KG1 (cell line): ENCODE results near the gene KTN1.

Experiments
- DNase-seq: peaks from one replicate; lab custom pipeline; 2025; lab: John Stamatoyannopoulos, UW

KTN1 gene

DNA sequence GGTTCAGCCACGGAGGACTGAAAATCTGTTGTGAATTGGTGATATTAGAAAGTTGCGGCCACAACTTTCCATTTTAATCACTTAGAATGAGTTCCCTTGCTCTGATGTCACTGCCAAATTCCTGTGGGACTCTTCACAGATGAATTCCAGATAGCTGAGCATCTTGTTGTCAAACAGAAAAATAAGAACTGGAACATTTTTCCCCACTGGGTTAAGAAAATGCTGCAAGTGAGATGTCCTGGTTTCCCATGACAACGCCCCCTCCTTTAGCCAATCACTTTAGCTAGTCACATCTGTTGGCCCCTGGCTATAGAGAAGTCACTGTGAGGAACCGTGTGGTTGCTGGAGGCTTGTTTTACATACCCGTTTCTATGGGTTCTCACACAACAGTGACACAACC lies 135.9 kb downstream of the KTN1 start:
- no peak for DNase-seq

DNA sequence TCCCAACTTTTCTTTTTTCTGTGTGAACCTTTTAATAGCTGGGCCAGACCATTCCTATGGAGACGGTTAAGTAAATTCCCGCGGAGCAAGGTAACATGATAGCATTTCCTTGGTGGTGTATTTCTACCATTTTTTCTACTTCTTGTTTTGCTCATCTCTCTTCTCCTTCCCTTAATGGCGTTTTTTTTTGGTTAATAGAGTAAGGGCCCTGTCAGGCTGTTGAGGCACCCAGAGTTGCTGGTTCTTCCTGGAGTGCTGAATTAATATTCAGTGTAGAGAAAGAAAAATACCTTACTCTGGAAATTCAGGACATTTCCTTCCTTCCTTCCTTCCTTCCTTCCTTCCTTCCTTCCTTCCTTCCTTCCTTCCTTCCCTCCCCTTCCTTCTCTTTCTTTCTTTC lies 137.6 kb downstream of the KTN1 start:
- DNase-seq, result no peak

DNA sequence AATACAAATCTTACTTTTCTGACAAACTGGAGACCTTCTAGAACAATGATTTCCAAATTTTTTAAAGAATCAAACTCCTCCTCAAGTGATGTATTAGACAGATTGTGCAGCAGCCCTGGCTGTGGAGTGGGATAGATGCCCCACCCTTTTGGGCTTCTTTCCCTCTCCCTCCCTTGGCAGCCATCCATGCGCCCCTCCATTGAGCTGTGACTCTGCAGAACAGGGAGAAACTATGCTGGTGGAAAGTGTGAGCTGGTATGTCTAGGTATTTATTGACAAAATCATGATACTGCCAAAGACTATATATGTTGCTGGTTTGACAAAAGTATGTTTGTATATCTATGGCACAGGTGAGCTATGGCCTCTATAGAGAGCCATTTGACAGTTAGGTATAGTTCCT lies 138.5 kb downstream of the KTN1 start:
- DNase-seq, result no peak

- no peak for DNase-seq
Observed at GRCh38 chr14:55720796-55721195, 140.8 kb downstream of the KTN1 start.

GRCh38 chr14:55721353-55721752 lies 141.3 kb downstream of the KTN1 start:
- no peak for DNase-seq

GRCh38 chr14:55722054-55722453 lies 142.0 kb downstream of the KTN1 start:
- no peak for DNase-seq

- DNase-seq, result no peak
Observed at GRCh38 chr14:55724736-55725135, 144.7 kb downstream of the KTN1 start.

DNA sequence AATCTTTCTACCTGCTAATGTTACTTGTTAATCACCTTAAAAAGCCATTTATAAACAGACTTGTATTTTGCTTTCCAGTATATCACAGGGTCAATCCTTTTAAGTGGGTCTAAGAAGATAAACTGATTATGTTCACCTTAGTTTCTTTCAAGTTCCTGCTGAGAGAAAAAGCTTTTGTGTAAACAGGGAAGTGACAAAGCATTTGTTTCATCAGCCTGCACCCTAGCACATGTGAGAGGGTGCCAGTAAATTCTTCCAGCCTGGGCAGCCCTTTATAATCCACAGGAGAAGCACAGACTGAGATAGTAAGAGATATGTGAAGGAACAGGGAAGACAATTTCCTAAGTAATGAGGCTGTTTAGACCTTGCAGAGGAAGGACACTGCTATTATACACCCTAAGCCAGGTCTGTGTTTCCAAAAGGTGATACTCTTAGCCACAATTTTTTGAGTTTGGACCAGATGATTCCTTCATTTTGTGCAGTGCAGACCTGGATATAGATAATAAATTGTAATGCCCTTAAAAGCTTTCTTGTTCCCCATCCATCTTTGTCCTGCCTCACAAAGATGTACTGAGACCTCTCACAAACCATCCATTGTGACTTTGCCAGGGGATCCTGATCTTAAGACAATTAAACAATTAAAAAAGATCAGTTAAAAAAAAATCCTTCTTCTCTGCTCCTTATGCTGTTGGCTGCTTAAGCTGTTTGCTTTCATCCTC lies 150.7 kb downstream of the KTN1 start:
- DNase-seq, result no peak

DNA sequence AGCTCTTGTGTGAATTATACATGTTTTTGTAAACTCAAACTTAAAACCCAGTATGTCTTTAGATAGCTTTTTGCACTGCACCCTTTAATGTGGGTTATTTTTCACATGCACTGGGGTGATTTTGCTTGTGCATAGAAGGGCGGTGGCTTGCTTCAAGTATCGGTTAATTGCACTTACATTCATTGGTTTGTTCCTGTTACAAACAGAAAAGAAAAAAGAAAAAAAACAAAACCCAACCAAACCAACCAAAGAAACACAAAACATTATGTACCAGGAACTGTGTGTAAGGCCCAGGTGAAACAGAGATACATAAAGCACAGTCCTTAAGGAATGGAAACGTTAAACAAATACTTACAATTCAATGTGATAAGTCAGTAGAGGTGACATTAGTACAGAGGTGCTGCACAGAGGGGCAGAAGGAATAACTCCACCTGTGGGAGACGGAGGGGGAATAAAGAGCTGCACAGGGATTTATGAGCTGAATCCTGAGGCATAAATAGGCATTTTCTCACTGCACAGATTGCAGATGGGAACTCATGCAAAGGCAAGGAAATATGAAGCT lies 151.4 kb downstream of the KTN1 start:
- DNase-seq, result no peak

DNA sequence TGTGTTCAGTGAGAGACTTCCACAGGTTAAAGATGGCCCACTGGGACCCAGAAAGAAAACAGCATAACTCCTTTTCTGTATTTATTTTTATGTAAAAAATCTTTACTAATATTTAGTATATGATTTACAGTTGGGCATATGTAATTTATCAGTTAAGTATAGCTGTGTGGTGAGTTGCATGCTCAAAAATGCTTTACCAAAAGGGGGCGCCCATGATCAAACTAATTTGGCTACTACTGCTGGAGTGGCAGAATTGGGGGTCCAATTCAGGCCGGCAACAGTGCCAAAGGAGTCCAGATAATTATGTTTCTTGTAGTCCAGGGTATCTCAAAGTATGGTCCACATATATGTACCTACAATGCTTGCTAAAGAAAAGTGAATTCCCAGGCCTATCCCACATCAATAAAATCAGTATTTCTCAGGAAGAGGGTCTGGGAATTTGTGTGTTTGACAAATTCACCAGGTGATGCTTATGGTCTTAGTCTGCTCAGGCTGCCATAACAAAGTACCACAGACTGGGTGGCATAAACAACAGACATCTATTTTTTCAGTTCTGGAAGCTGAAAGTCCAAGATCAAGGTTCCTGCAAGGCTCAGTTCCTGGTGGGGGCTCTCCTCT lies 152.0 kb downstream of the KTN1 start:
- peak; percentile 20 for DNase-seq

- DNase-seq, result no peak
Observed at GRCh38 chr14:55733599-55733998, 153.6 kb downstream of the KTN1 start.
